HEK293 (cell line): ENCODE data around the gene PDE1C.

Experiments
- CTCF ChIA-PET: fragments of 350-600 bp; formaldehyde crosslinking; extraction: SDS; loops from one replicate; lab custom pipeline; 2021; ENCODE audit warnings: antibody characterized with exemption; lab: Yijun Ruan, JAX
- POLR2A ChIA-PET: fragments of 300-600 bp; formaldehyde crosslinking; extraction: SDS; loops from one replicate; lab custom pipeline; 2020; ENCODE audit warnings: antibody characterized with exemption, inconsistent platforms; lab: Yijun Ruan, JAX
- H3K27ac ChIP-seq: fragments of 200-500 bp; sonication (Bioruptor generic); 2 replicates; pipeline ENCODE4 v1.5.1; 2014; ENCODE audit warnings: low read depth, low read length, control low read depth, inconsistent platforms; ENCODE audit errors: extremely low read depth
- H3K36me3 ChIP-seq, 2 experiments: fragments of 200-500 bp in 1 of 2; sonication (Bioruptor generic) in 1 of 2; 1 replicate in 1 of 2; 2 replicates in 1 of 2; pipeline ENCODE4 v1.5.1; 2014 to 2017; ENCODE audit warnings: inconsistent platforms in 2 of 2, low read length in 2 of 2; ENCODE audit not compliant: control insufficient read depth in 2 of 2, insufficient read depth in 1 of 2
- H3K4me1 ChIP-seq: fragments of 200-500 bp; sonication (Bioruptor generic); 2 replicates; pipeline ENCODE4 v1.5.1; 2014; ENCODE audit warnings: mild to moderate bottlenecking, low read length, inconsistent platforms; ENCODE audit not compliant: control insufficient read depth, insufficient read depth
- H3K4me3 ChIP-seq: 2 replicates; pipeline ENCODE4 v1.5.1; 2011; ENCODE audit warnings: low read depth, mild to moderate bottlenecking, control low read depth, low read length, moderate library complexity
- H3K9me3 ChIP-seq: fragments of 200-500 bp; sonication (Bioruptor generic); 2 replicates; pipeline ENCODE4 v1.5.1; 2014; ENCODE audit warnings: low read depth, low read length, inconsistent platforms; ENCODE audit not compliant: control insufficient read depth, insufficient read depth
- BCL11A ChIP-seq: fragments of 450-650 bp; formaldehyde crosslinking; IDR thresholded peaks from 2 replicates; pipeline ENCODE4 v1.5.1; 2016; ENCODE audit warnings: low read depth, missing biosample characterization, missing genetic modification characterization
- BCL6B ChIP-seq: fragments of 450-650 bp; formaldehyde crosslinking; IDR thresholded peaks from 2 replicates; pipeline ENCODE4 v1.5.1; 2017; ENCODE audit warnings: missing biosample characterization, missing genetic modification characterization
- CTCF ChIP-seq: fragments of 450-650 bp; formaldehyde crosslinking; IDR thresholded peaks from 2 replicates; pipeline ENCODE4 v1.5.1; 2016; ENCODE audit warnings: missing biosample characterization, missing genetic modification characterization
- ELK4 ChIP-seq: IDR thresholded peaks from 2 replicates; pipeline ENCODE4 v1.6.1; 2011; ENCODE audit warnings: mild to moderate bottlenecking, low read depth, low read length, borderline replicate concordance
- GLI2 ChIP-seq: fragments of 450-650 bp; formaldehyde crosslinking; IDR thresholded peaks from 2 replicates; pipeline ENCODE4; 2017; ENCODE audit warnings: missing biosample characterization, missing genetic modification characterization, low read depth, borderline replicate concordance
- HOXC10 ChIP-seq: sonication (generic); formaldehyde crosslinking; IDR thresholded peaks from 2 replicates; pipeline ENCODE4 v1.8.1; 2023; ENCODE audit warnings: mild to moderate bottlenecking, missing genetic modification reagents
- PBX3 ChIP-seq: sonication (generic); formaldehyde crosslinking; IDR thresholded peaks from 2 replicates; pipeline ENCODE4 v1.8.1; 2022; ENCODE audit warnings: mild to moderate bottlenecking, moderate library complexity, missing genetic modification reagents
- ZBTB26 ChIP-seq: fragments of 450-650 bp; formaldehyde crosslinking; optimal IDR thresholded peaks from 2 replicates; pipeline ENCODE3; 2016; ENCODE audit warnings: missing biosample characterization, mild to moderate bottlenecking, missing genetic modification characterization
- ZBTB49 ChIP-seq: fragments of 450-650 bp; formaldehyde crosslinking; IDR thresholded peaks from 2 replicates; pipeline ENCODE4 v1.5.1; 2016; ENCODE audit warnings: missing biosample characterization, missing genetic modification characterization, low read depth
- ZNF112 ChIP-seq: fragments of 450-650 bp; formaldehyde crosslinking; IDR thresholded peaks from 2 replicates; pipeline ENCODE4 v1.5.0; 2017; ENCODE audit warnings: missing biosample characterization, missing genetic modification characterization
- ZNF157 ChIP-seq: fragments of 450-650 bp; formaldehyde crosslinking; IDR thresholded peaks from 2 replicates; pipeline ENCODE4 v1.5.1; 2016; ENCODE audit warnings: missing biosample characterization, missing genetic modification characterization
- ZNF16 ChIP-seq: fragments of 450-650 bp; formaldehyde crosslinking; IDR thresholded peaks from 2 replicates; pipeline ENCODE4 v1.5.1; 2016; ENCODE audit warnings: low read depth, missing biosample characterization, missing genetic modification characterization
- ZNF169 ChIP-seq: fragments of 450-650 bp; formaldehyde crosslinking; IDR thresholded peaks from 2 replicates; pipeline ENCODE4 v1.5.1; 2016; ENCODE audit warnings: missing biosample characterization, missing genetic modification characterization
- ZNF184 ChIP-seq: fragments of 450-650 bp; IDR thresholded peaks from 2 replicates; pipeline ENCODE4 v1.5.1; 2018; ENCODE audit warnings: missing biosample characterization, mild to moderate bottlenecking, missing genetic modification characterization
- ZNF19 ChIP-seq: fragments of 450-650 bp; formaldehyde crosslinking; IDR thresholded peaks from 2 replicates; pipeline ENCODE4; 2016; ENCODE audit warnings: missing biosample characterization, missing genetic modification characterization, low read depth
- ZNF23 ChIP-seq: fragments of 450-650 bp; formaldehyde crosslinking; IDR thresholded peaks from 2 replicates; pipeline ENCODE4 v1.5.1; 2016; ENCODE audit warnings: missing biosample characterization, missing genetic modification characterization, borderline replicate concordance
- ZNF350 ChIP-seq: fragments of 450-650 bp; formaldehyde crosslinking; IDR thresholded peaks from 2 replicates; pipeline ENCODE4 v1.5.0; 2017; ENCODE audit warnings: missing biosample characterization, mild to moderate bottlenecking, missing genetic modification characterization
- ZNF394 ChIP-seq: fragments of 450-650 bp; formaldehyde crosslinking; IDR thresholded peaks from 2 replicates; pipeline ENCODE4 v1.5.1; 2016; ENCODE audit warnings: missing biosample characterization, missing genetic modification characterization, mild to moderate bottlenecking, moderate library complexity, borderline replicate concordance
- ZNF48 ChIP-seq: fragments of 450-650 bp; formaldehyde crosslinking; IDR thresholded peaks from 2 replicates; pipeline ENCODE4 v1.5.1; 2016; ENCODE audit warnings: missing biosample characterization, missing genetic modification characterization
- ZNF549 ChIP-seq: fragments of 450-650 bp; IDR thresholded peaks from 2 replicates; pipeline ENCODE4 v1.5.1; 2018; ENCODE audit warnings: missing biosample characterization, missing genetic modification characterization, mild to moderate bottlenecking, inconsistent platforms, moderate library complexity
- ZNF600 ChIP-seq: fragments of 450-650 bp; formaldehyde crosslinking; IDR thresholded peaks from 2 replicates; pipeline ENCODE4 v1.5.1; 2016; ENCODE audit warnings: missing biosample characterization, missing genetic modification characterization
- ZNF623 ChIP-seq: fragments of 450-650 bp; formaldehyde crosslinking; IDR thresholded peaks from 2 replicates; pipeline ENCODE4 v1.5.1; 2016; ENCODE audit warnings: missing biosample characterization, missing genetic modification characterization
- ZNF626 ChIP-seq: fragments of 450-650 bp; sonication (Bioruptor Pico); formaldehyde crosslinking; IDR thresholded peaks from 2 replicates; pipeline ENCODE4 v1.5.1; 2018; ENCODE audit warnings: missing biosample characterization, missing genetic modification characterization, inconsistent platforms
- ZNF692 ChIP-seq: fragments of 450-650 bp; formaldehyde crosslinking; IDR thresholded peaks from 2 replicates; pipeline ENCODE4 v1.5.1; 2016; ENCODE audit warnings: missing biosample characterization, missing genetic modification characterization

PDE1C gene

GRCh38 chr7:32116436-32116835 is 46.2 kb upstream of the PDE1C start:
- no peak overlapping the region for H3K4me3 ChIP-seq
- POLR2A ChIA-PET = no interaction called here
- CTCF ChIA-PET = no interaction called here
- no peaks in the 10 kb centered on the region for H3K4me1 ChIP-seq
- no peaks in the 10 kb centered on the region for H3K36me3 ChIP-seq
- no peaks in the 10 kb centered on the region for H3K9me3 ChIP-seq
- no peak for TF ChIP-seq ZNF623 (tag by site-specific recombination)
- TF ChIP-seq BCL11A (tag by site-specific recombination) = no peak
- no peak for TF ChIP-seq ZNF16 (tag by site-specific recombination)
- TF ChIP-seq BCL6B = no peak
- TF ChIP-seq GLI2 = no peak
- no peak for TF ChIP-seq ZNF350
- no peak for TF ChIP-seq ZNF184
- no peak for TF ChIP-seq ELK4
- no peak for TF ChIP-seq ZNF48 (tag by site-specific recombination)
- no peak for TF ChIP-seq ZNF600 (tag by site-specific recombination)
- no peak overlapping the region for H3K27ac ChIP-seq

- ChIA-PET CTCF (no interaction called here), POLR2A (no interaction called here)
- no peaks in the 10 kb centered on the region for H3K9me3 ChIP-seq
- no peaks in the 10 kb centered on the region for H3K36me3 ChIP-seq
- no peaks in the 10 kb centered on the region for H3K4me1 ChIP-seq
- H3K4me3 ChIP-seq = no peak overlapping the region
- no peak overlapping the region for H3K27ac ChIP-seq
- TF ChIP-seq ELK4 (no peak), ZNF626 (tag by site-specific recombination) (no peak), ZNF19 (no peak), ZNF23 (tag by site-specific recombination) (no peak), ZBTB49 (tag by site-specific recombination) (no peak), ZNF112 (tag by site-specific recombination) (no peak), ZNF157 (no peak), ZNF549 (no peak), CTCF (tag by site-specific recombination) (no peak), ZNF394 (tag by site-specific recombination) (no peak), ZNF169 (tag by site-specific recombination) (no peak), ZNF692 (tag by site-specific recombination) (no peak), HOXC10 (CRISPR knock-in tag) (no peak), PBX3 (CRISPR knock-in tag) (no peak), ZBTB26 (tag by site-specific recombination) (no peak)
Measured at GRCh38 chr7:32115831-32116230, 45.6 kb upstream of the PDE1C start.
